Muscle layer of duodenum (tissue), 2 donors: ENCODE results near the gene CHPT1.

Experiments
- H3K27ac ChIP-seq: one replicate; pipeline ENCODE4 v1.7.0; 2013; ENCODE audit warnings: mild to moderate bottlenecking, low read length
- H3K27me3 ChIP-seq: one replicate; pipeline ENCODE4 v1.7.0; 2013; ENCODE audit warnings: low read depth, mild to moderate bottlenecking, control low read depth, low read length
- H3K36me3 ChIP-seq, 2 donors: one replicate each; pipeline ENCODE4 v1.7.0; 2013; ENCODE audit warnings: low read length in 2 of 2, control low read depth in 1 of 2, mild to moderate bottlenecking in 1 of 2; ENCODE audit not compliant: insufficient read depth in 2 of 2, control insufficient read depth in 1 of 2
- H3K4me1 ChIP-seq, 2 donors: one replicate each; pipeline ENCODE4 v1.7.0; 2013; ENCODE audit warnings: low read length in 2 of 2, mild to moderate bottlenecking in 2 of 2, control low read depth in 1 of 2, moderate library complexity in 1 of 2; ENCODE audit not compliant: insufficient read depth in 2 of 2, control insufficient read depth in 1 of 2
- H3K4me3 ChIP-seq, 2 donors: one replicate each; pipeline ENCODE4 v1.7.0; 2013; ENCODE audit warnings: low read length in 2 of 2, low read depth in 1 of 2, mild to moderate bottlenecking in 1 of 2
- H3K9me3 ChIP-seq, 2 donors: one replicate each; pipeline ENCODE4 v1.7.0; 2013; ENCODE audit warnings: low read length in 2 of 2, control low read depth in 1 of 2, mild to moderate bottlenecking in 1 of 2; ENCODE audit not compliant: control insufficient read depth in 1 of 2
- donor health status: healthy.

Gene CHPT1

DNA sequence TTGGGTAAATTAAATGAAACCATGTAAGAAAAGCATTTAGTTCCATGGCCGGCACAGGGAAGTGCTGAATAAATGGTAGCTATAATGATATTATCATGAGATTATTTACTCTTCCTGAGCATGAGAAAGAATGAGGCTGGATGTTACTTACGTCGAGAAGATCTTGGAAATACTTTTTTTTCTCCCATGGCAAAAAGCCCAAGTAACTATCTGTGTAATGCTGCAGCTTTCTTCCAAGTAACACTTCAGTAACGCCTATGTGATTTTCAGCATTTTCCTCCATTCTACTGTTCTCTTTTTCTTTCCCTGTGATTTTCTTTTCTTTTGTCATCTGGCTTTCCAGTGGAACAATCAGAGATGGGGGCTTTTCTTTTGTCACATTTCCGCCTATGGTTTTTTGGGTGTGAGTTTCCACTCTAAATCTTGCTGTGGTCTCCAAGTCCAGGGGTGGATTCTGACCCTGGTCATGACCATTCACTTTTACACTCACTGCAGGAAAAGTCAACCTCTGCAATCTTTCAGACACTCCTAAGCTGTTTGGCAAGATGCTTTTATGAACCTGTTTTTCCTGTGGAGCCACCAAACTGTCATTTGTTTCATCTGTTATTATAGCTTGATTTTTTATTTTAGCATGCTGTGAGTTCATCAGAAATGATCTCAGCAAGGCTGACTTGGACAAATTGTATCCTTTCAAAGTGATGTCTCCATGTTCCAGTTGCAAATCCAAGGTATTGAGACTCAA, 66.8 kb downstream of the CHPT1 start:
- H3K4me1 ChIP-seq, result no peaks in the 10 kb centered on the region
- H3K36me3 ChIP-seq, result peaks cover 18 to 32% of the 10 kb centered on the region in 2 donors
- H3K27ac ChIP-seq, result no peak overlapping the region
- no peak overlapping the region for H3K4me3 ChIP-seq
- no peaks in the 10 kb centered on the region for H3K9me3 ChIP-seq
- no peaks in the 10 kb centered on the region for H3K27me3 ChIP-seq

DNA sequence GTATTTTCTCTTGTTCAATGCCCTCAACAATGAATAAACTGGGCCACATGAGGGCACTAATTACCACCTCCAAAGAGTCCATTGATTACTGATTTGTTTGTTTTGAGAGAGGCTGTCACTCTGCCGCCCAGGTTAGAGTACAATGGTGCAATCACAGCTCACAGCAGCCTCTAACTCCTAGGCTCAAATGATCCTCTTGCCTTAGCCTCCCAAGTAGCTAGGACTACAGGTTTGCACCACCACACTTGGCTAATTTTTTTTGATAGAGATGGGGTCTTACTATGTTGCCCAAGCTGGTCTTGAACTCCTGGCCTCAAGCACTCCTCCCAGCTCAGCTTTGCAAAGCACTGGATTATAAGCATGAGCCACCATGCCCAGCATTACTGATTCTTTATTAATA, 70.1 kb downstream of the CHPT1 start:
- no peak overlapping the region for H3K4me3 ChIP-seq
- no peaks in the 10 kb centered on the region for H3K27me3 ChIP-seq
- no peaks in the 10 kb centered on the region for H3K9me3 ChIP-seq
- H3K4me1 ChIP-seq, result no peaks in the 10 kb centered on the region
- peaks cover 20 to 38% of the 10 kb centered on the region in 2 donors for H3K36me3 ChIP-seq
- H3K27ac ChIP-seq, result no peak overlapping the region

DNA sequence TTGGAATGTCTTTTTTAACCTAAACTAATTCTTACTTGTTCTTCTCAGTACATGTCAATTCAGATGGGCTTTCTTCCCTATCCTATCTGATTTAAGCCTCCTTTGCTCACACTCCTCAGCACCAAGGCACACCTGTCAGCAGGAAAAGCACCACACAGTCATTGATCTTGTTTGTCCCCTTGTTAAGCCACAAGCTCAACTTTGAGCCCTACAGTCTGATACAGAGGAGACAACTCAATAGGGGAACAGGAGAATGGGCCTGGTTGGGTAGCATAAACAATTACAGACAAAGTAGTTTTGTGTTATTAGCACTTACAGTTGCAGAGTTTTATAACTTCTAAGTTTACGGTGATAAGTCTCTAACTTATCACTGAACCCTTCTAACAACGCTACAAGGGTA, 71.3 kb downstream of the CHPT1 start:
- no peaks in the 10 kb centered on the region for H3K4me1 ChIP-seq
- H3K36me3 ChIP-seq, result peaks cover 20 to 38% of the 10 kb centered on the region in 2 donors

DNA sequence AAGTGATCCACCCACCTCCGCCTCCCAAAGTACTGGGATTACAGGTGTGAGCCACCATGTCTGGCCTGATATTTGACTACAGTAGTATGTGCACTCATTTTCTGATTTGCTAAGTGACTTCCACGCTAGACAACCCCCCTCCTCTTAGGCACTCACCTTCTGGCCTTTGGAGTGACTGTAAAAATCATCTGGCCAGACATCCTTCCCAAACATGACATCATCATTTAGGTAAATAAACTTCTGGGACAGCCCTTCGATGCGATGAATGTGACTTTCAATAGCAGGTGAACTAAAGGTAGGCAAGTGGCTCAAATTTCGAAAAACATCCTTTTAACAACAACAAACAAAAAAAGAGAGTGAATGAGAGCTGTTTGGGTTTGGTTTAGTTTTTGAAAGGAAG, 72.4 kb downstream of the CHPT1 start:
- H3K36me3 ChIP-seq, result peaks cover 16 to 38% of the 10 kb centered on the region in 2 donors

More for the DNA sequence above, 71.3 kb downstream of the CHPT1 start:
- no peaks in the 10 kb centered on the region for H3K9me3 ChIP-seq
- no peak overlapping the region for H3K4me3 ChIP-seq
- no peak overlapping the region for H3K27ac ChIP-seq
- no peaks in the 10 kb centered on the region for H3K27me3 ChIP-seq

DNA sequence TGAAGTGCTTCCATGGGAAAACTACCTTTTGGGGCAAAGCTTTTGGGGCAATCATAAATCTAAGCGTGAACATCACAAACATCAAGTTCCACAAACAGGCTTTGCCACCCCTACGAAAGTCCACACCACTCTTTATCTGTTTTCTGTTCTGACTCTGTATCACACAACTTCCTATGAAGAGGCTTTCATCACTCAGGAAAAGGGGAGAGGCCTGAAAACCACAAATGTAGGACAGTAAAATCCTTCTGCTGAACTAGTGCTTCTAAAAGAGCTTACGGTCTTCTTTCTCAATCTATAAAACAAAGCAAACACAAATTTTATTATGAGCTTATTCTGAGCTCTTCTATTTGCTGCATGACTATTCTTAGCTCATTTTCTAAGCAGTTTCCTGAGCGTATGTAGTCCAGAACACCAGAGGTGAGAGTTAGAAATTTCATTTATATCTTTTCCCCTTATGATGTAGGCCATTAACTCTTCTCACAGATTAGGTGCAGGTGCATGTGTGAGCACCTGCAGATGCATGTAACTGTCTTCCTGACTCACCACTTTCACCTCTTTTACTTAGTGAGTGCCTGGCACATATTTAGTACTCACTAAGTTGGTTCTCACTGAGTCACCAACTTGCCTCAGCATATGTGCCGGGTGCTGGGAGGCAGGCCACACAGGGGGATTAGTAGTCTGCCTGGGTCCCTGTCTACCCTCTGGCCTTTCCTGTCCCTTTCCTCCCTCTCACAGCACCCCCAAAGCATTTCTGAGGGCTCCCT, 74.8 kb downstream of the CHPT1 start:
- Histone ChIP-seq H3K4me1 (no peaks in the 10 kb centered on the region), H3K4me3 (no peak overlapping the region)

More for the DNA sequence above, 72.4 kb downstream of the CHPT1 start:
- H3K4me1 ChIP-seq, result no peaks in the 10 kb centered on the region
- no peaks in the 10 kb centered on the region for H3K9me3 ChIP-seq
- no peak overlapping the region for H3K27ac ChIP-seq
- H3K27me3 ChIP-seq, result no peaks in the 10 kb centered on the region
- no peak overlapping the region for H3K4me3 ChIP-seq

DNA sequence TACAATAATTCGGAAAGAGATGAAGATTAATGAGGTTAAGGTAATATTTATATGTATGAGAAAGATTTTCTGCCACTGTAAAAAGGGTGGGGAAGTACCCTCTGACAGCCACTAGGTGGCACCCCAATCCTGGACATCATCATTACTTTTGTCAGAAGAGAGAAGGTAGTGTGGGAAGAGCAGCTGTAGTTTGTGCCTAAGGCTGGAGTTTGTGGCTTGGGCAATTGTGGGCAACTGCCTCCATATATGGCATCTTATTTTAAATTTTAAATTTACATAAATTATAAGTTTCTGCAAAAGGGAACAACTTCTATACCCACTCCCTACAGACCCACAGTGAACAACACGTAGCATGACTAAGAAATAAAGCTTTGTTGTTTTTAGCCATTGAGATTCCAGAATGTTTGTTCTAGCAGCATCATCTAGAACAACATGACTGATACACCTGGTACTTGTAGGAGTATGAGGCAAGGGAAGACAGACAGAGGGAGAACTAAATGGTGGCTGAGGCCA, 76.3 kb downstream of the CHPT1 start:
- no peaks in the 10 kb centered on the region for H3K27me3 ChIP-seq
- no peaks in the 10 kb centered on the region for H3K9me3 ChIP-seq
- peaks cover 16 to 21% of the 10 kb centered on the region in 2 donors for H3K36me3 ChIP-seq
- H3K4me3 ChIP-seq, result no peak overlapping the region
- H3K27ac ChIP-seq, result no peak overlapping the region
- no peaks in the 10 kb centered on the region for H3K4me1 ChIP-seq

More for the DNA sequence above, 74.8 kb downstream of the CHPT1 start:
- no peak overlapping the region for H3K27ac ChIP-seq
- H3K27me3 ChIP-seq, result no peaks in the 10 kb centered on the region
- peaks cover 15 to 28% of the 10 kb centered on the region in 2 donors for H3K36me3 ChIP-seq
- no peaks in the 10 kb centered on the region for H3K9me3 ChIP-seq

DNA sequence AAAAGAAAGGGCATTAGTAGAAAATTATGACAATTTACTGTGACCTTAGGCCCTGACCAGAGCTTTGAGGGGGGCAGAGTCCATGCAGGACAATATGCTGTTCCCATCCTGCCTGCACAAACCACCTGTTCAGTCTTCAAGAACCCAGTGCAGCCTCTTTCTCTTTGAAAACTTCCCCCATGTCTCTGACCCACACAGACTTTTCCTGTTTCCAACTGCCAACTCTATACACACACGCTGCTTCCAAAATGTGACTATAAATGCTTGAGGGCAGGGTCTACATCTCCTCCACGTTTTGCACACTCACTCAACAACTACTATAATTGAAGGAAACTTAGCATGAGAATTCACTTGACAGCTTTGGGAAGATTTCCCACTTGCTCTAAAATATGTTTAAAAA, 78.4 kb downstream of the CHPT1 start:
- peaks cover 5 to 8% of the 10 kb centered on the region in 2 donors for H3K36me3 ChIP-seq
- no peak overlapping the region for H3K27ac ChIP-seq
- no peaks in the 10 kb centered on the region for H3K27me3 ChIP-seq
- no peak overlapping the region for H3K4me3 ChIP-seq
- H3K4me1 ChIP-seq, result no peaks in the 10 kb centered on the region
- no peaks in the 10 kb centered on the region for H3K9me3 ChIP-seq

DNA sequence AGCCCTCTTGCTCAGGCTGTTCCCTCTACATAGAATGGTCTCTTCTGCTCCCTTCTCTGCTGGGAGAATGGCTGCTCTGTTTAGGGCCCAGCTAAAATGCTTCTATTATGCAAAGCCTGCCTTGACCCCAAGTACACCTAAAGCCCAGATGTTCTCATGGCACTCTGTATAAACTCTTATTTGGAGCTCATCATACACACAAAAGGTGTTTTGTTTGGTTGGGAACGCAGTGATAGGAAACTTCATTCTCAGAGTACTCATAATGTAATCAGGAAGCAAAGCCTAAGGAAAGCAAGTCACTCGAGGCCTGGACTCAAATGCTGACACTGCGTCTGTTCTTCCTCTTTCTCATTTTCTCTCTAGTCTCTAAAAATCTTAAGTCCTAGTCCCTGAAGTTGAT, 80.0 kb downstream of the CHPT1 start:
- H3K4me1 ChIP-seq, result no peaks in the 10 kb centered on the region
- no peak overlapping the region for H3K27ac ChIP-seq
- no peak overlapping the region for H3K4me3 ChIP-seq
- H3K27me3 ChIP-seq, result no peaks in the 10 kb centered on the region
- peaks cover 4 to 8% of the 10 kb centered on the region in 2 donors for H3K36me3 ChIP-seq
- H3K9me3 ChIP-seq, result no peaks in the 10 kb centered on the region

DNA sequence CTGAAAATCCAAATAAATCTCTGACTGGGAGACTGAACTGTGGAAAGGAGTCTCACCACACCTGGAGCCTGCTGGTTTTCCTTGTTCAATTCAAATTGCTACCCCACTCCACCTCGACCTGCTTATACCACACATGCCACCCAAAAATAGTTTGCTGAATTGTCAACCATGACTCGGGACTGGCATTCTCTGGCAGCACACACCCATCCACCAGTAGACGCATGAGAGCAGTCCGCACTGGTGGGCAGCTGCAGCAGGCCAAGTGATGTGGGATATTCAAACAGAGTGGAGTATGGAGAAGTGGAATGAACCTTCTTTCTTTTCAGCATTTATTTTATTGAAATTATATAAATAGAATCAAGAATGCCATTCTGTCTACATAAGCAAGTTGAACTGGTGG, 80.5 kb downstream of the CHPT1 start:
- Histone ChIP-seq H3K9me3 (no peaks in the 10 kb centered on the region), H3K36me3 (peaks cover 4 to 8% of the 10 kb centered on the region in 2 donors), H3K4me1 (no peaks in the 10 kb centered on the region), H3K27ac (no peak overlapping the region), H3K4me3 (no peak overlapping the region), H3K27me3 (no peaks in the 10 kb centered on the region)
